GM19328 (cell line): ENCODE results near the gene BIRC7.

ENCODE experiments used
- ATAC-seq: cut with Tn5 transposase; IDR thresholded peaks from one replicate; pipeline ENCODE4 v1.9.1; 2021; ENCODE audit warnings: mild to moderate bottlenecking, moderate library complexity; ENCODE audit not compliant: unreplicated experiment

The BIRC7 gene

GRCh38 chr20:63223826-63224207, 11.9 kb upstream of the BIRC7 start:
- ATAC-seq: no peak

- ATAC-seq: no peak
Observed at GRCh38 chr20:63224412-63225081, 11.2 kb upstream of the BIRC7 start.

GRCh38 chr20:63225082-63225454, 10.6 kb upstream of the BIRC7 start:
- ATAC-seq: no peak

GRCh38 chr20:63226042-63226943, 9.4 kb upstream of the BIRC7 start:
- ATAC-seq: no peak

- ATAC-seq: no peak
Observed at GRCh38 chr20:63227260-63227659, 8.4 kb upstream of the BIRC7 start.

GRCh38 chr20:63228806-63229205, 6.9 kb upstream of the BIRC7 start:
- ATAC-seq: no peak

- no peak for ATAC-seq
Observed at GRCh38 chr20:63230800-63231268, 4.9 kb upstream of the BIRC7 start.

GRCh38 chr20:63232235-63233060, 3.3 kb upstream of the BIRC7 start:
- ATAC-seq: no peak

- no peak for ATAC-seq
Observed at GRCh38 chr20:63233061-63233344, 2.7 kb upstream of the BIRC7 start.

- no peak for ATAC-seq
Observed at GRCh38 chr20:63233924-63234323, 1.8 kb upstream of the BIRC7 start.

- no peak for ATAC-seq
Observed at GRCh38 chr20:63234693-63235398, 859 bp upstream of the BIRC7 start.

GRCh38 chr20:63236116-63236837, 572 bp downstream of the BIRC7 start:
- no peak for ATAC-seq

GRCh38 chr20:63238031-63238430, 2.3 kb downstream of the BIRC7 start:
- no peak for ATAC-seq

- no peak for ATAC-seq
Observed at GRCh38 chr20:63238514-63239125, 2.9 kb downstream of the BIRC7 start.

- ATAC-seq: no peak
Observed at GRCh38 chr20:63239431-63239830, 3.7 kb downstream of the BIRC7 start.

- no peak for ATAC-seq
Observed at GRCh38 chr20:63240004-63240403, 4.3 kb downstream of the BIRC7 start.

- ATAC-seq: no peak
Observed at GRCh38 chr20:63241272-63241671, 5.6 kb downstream of the BIRC7 start.

- ATAC-seq: no peak
Observed at GRCh38 chr20:63242736-63243135, 7.0 kb downstream of the BIRC7 start.

- ATAC-seq: no peak
Observed at GRCh38 chr20:63243604-63244247, 8.0 kb downstream of the BIRC7 start.
